ENCODE data around the gene WFIKKN2.

The WFIKKN2 gene

GRCh38 chr17:50863221-50863843, 27.9 kb downstream of the WFIKKN2 start:
- Histone ChIP-seq H3K27me3 (ENCODE audit: control insufficient read depth, insufficient read depth, low read length) (no peaks in the 10 kb centered on the region), H3K9me3 (ENCODE audit: control insufficient read depth, insufficient read depth, low read length) (no peaks in the 10 kb centered on the region), H3K4me1 (ENCODE audit: control insufficient read depth, insufficient read depth, low read length) (no peaks in the 10 kb centered on the region), H3K36me3 (ENCODE audit: control insufficient read depth, insufficient read depth, low read length) (peaks cover 2% of the 10 kb centered on the region), H3K9ac (ENCODE audit: low read depth, low read length) (no peak overlapping the region), H3K4me3 (ENCODE audit: low read depth, low read length) (no peak overlapping the region)

DNA sequence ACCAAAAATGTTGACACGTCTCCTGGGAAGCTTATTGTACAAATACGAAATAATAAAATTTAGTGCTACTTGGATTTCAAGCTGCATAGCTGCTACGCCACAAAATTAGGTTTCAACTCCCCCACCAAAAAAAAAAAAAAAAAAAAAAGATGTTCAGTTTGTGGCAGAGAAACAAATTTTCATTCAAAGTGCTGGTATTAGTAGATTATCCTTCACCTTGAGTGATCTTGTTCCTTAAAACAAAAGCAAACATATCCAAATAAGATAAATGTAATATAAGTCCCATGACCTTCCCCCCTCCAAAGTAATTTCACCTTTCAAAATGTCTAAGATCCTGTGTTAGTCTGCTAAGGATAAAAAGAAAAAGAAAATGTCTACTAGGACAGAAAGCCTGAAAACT, 28.5 kb downstream of the WFIKKN2 start:
- Histone ChIP-seq H3K4me3 (ENCODE audit: low read depth, low read length) (peak overlapping the region; percentile 97), H3K4me1 (ENCODE audit: control insufficient read depth, insufficient read depth, low read length) (no peaks in the 10 kb centered on the region), H3K9me3 (ENCODE audit: control insufficient read depth, insufficient read depth, low read length) (no peaks in the 10 kb centered on the region), H3K36me3 (ENCODE audit: control insufficient read depth, insufficient read depth, low read length) (peaks cover 2% of the 10 kb centered on the region), H3K9ac (ENCODE audit: low read depth, low read length) (no peak overlapping the region), H3K27me3 (ENCODE audit: control insufficient read depth, insufficient read depth, low read length) (no peaks in the 10 kb centered on the region)

GRCh38 chr17:50864747-50865059, 29.3 kb downstream of the WFIKKN2 start:
- Histone ChIP-seq H3K9me3 (ENCODE audit: control insufficient read depth, insufficient read depth, low read length) (no peaks in the 10 kb centered on the region), H3K27me3 (ENCODE audit: control insufficient read depth, insufficient read depth, low read length) (no peaks in the 10 kb centered on the region), H3K9ac (ENCODE audit: low read depth, low read length) (peak overlapping the region; percentile 84), H3K4me1 (ENCODE audit: control insufficient read depth, insufficient read depth, low read length) (no peaks in the 10 kb centered on the region), H3K36me3 (ENCODE audit: control insufficient read depth, insufficient read depth, low read length) (peaks cover 2% of the 10 kb centered on the region), H3K4me3 (ENCODE audit: low read depth, low read length) (peak overlapping the region; percentile 97)

DNA sequence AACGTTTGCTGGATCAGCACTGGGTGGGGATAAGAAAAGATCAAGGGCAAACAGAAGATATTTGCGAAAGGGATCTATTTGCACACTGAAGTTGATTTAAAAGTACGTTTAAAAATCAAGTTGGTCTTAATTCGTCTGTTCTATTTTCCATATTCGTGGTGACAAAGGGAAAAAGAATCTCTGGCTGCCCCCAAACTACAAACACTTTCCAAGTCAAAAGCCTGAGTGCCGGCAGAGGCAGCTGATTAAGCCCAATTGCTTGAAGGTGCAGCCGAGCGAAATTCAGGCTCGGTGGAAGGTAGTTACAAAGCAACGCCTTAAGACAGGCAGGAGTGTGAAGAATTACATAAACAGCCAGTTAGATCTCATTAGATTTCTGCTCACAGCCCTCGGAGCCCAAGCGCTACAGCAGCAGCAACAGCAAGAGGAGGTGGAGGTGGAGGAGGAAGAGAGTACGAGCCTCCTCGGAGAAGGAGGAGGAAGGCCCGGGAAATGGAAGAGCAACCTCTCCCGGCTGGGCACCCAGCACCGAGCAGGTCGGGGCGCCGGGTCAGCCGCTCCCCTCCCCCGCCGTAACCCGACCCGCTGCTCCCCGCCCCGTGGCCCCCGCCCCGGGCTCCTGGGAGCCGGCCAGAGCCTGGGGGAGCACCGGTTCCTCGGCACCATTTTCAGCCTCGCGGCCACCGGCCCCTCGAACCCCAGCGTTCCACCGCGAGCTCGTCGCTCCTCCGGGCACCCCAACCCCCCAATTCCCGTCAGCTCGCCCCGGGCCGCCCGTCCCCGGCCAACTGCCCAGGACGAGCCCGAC, 29.9 kb downstream of the WFIKKN2 start:
- Histone ChIP-seq H3K4me1 (ENCODE audit: control insufficient read depth, insufficient read depth, low read length) (no peaks in the 10 kb centered on the region), H3K36me3 (ENCODE audit: control insufficient read depth, insufficient read depth, low read length) (peaks cover 2% of the 10 kb centered on the region), H3K4me3 (ENCODE audit: low read depth, low read length) (peak overlapping the region; percentile 97), H3K9me3 (ENCODE audit: control insufficient read depth, insufficient read depth, low read length) (no peaks in the 10 kb centered on the region), H3K9ac (ENCODE audit: low read depth, low read length) (peak overlapping the region; percentile 84), H3K27me3 (ENCODE audit: control insufficient read depth, insufficient read depth, low read length) (no peaks in the 10 kb centered on the region)

DNA sequence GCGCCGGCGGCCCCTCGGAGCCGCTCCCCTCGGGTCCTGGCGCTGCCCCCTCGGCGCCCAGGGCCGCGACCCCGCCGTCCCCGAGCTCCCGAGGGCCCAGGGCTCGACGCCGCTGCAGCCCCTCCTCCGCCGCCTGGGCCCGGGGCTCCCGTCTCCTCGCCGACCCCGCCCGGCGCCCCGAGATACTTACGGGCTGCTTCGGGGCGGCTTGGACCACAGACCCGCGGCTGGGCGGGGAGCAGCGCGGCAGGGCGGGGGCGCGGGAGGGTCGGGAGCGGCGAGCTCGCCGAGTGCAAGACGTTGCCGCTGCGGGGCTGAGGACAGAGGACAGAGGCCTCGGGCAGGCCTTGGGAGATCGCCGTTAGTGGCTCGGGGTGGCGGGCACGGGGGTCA, 30.5 kb downstream of the WFIKKN2 start:
- Histone ChIP-seq H3K36me3 (ENCODE audit: control insufficient read depth, insufficient read depth, low read length) (peaks cover 2% of the 10 kb centered on the region), H3K9ac (ENCODE audit: low read depth, low read length) (peak overlapping the region; percentile 84), H3K9me3 (ENCODE audit: control insufficient read depth, insufficient read depth, low read length) (no peaks in the 10 kb centered on the region), H3K4me3 (ENCODE audit: low read depth, low read length) (peak overlapping the region; percentile 97), H3K4me1 (ENCODE audit: control insufficient read depth, insufficient read depth, low read length) (no peaks in the 10 kb centered on the region), H3K27me3 (ENCODE audit: control insufficient read depth, insufficient read depth, low read length) (no peaks in the 10 kb centered on the region)

GRCh38 chr17:50866261-50866949, 31.0 kb downstream of the WFIKKN2 start, which contains the start of gene TOB1:
TSS of gene TOB1 (minus strand) at chr17:50866354. CDS start at chr17:50864017, 2,337 bp downstream.
- H3K27me3 ChIP-seq (ENCODE audit: control insufficient read depth, insufficient read depth, low read length), result no peaks in the 10 kb centered on the region
- no peaks in the 10 kb centered on the region for H3K9me3 ChIP-seq (ENCODE audit: control insufficient read depth, insufficient read depth, low read length)
- no peaks in the 10 kb centered on the region for H3K4me1 ChIP-seq (ENCODE audit: control insufficient read depth, insufficient read depth, low read length)

GRCh38 chr17:50866950-50867362, 31.6 kb downstream of the WFIKKN2 start:
- Histone ChIP-seq H3K36me3 (ENCODE audit: control insufficient read depth, insufficient read depth, low read length) (peaks cover 2% of the 10 kb centered on the region), H3K9ac (ENCODE audit: low read depth, low read length) (peak overlapping the region; percentile 87), H3K4me3 (ENCODE audit: low read depth, low read length) (peak overlapping the region; percentile 87), H3K27me3 (ENCODE audit: control insufficient read depth, insufficient read depth, low read length) (no peaks in the 10 kb centered on the region), H3K4me1 (ENCODE audit: control insufficient read depth, insufficient read depth, low read length) (no peaks in the 10 kb centered on the region), H3K9me3 (ENCODE audit: control insufficient read depth, insufficient read depth, low read length) (no peaks in the 10 kb centered on the region)

More at GRCh38 chr17:50866261-50866949, 31.0 kb downstream of the WFIKKN2 start, which contains the start of gene TOB1:
- H3K36me3 ChIP-seq (ENCODE audit: control insufficient read depth, insufficient read depth, low read length), result peaks cover 2% of the 10 kb centered on the region
- H3K4me3 ChIP-seq (ENCODE audit: low read depth, low read length), result peak within 1 kb of the TSS; percentile 97
- H3K9ac ChIP-seq (ENCODE audit: low read depth, low read length), result peak within 1 kb of the TSS; percentile 87

GRCh38 chr17:50867363-50868139, 32.2 kb downstream of the WFIKKN2 start:
- Histone ChIP-seq H3K4me3 (ENCODE audit: low read depth, low read length) (peak overlapping the region; percentile 87), H3K4me1 (ENCODE audit: control insufficient read depth, insufficient read depth, low read length) (no peaks in the 10 kb centered on the region), H3K36me3 (ENCODE audit: control insufficient read depth, insufficient read depth, low read length) (peaks cover 2% of the 10 kb centered on the region), H3K9me3 (ENCODE audit: control insufficient read depth, insufficient read depth, low read length) (no peaks in the 10 kb centered on the region), H3K9ac (ENCODE audit: low read depth, low read length) (peak overlapping the region; percentile 87), H3K27me3 (ENCODE audit: control insufficient read depth, insufficient read depth, low read length) (no peaks in the 10 kb centered on the region)

GRCh38 chr17:50868140-50868438, 32.7 kb downstream of the WFIKKN2 start:
- Histone ChIP-seq H3K36me3 (ENCODE audit: control insufficient read depth, insufficient read depth, low read length) (peaks cover under 1% of the 10 kb centered on the region), H3K27me3 (ENCODE audit: control insufficient read depth, insufficient read depth, low read length) (no peaks in the 10 kb centered on the region), H3K9me3 (ENCODE audit: control insufficient read depth, insufficient read depth, low read length) (no peaks in the 10 kb centered on the region), H3K9ac (ENCODE audit: low read depth, low read length) (peak overlapping the region; percentile 74), H3K4me3 (ENCODE audit: low read depth, low read length) (peak overlapping the region; percentile 87), H3K4me1 (ENCODE audit: control insufficient read depth, insufficient read depth, low read length) (no peaks in the 10 kb centered on the region)

- Histone ChIP-seq H3K4me3 (ENCODE audit: low read depth, low read length) (peak overlapping the region; percentile 87), H3K9me3 (ENCODE audit: control insufficient read depth, insufficient read depth, low read length) (no peaks in the 10 kb centered on the region), H3K9ac (ENCODE audit: low read depth, low read length) (no peak overlapping the region), H3K27me3 (ENCODE audit: control insufficient read depth, insufficient read depth, low read length) (no peaks in the 10 kb centered on the region), H3K4me1 (ENCODE audit: control insufficient read depth, insufficient read depth, low read length) (no peaks in the 10 kb centered on the region), H3K36me3 (ENCODE audit: control insufficient read depth, insufficient read depth, low read length) (no peaks in the 10 kb centered on the region)
Observed at GRCh38 chr17:50868602-50869001, 33.2 kb downstream of the WFIKKN2 start.

GRCh38 chr17:50871364-50871763, 36.0 kb downstream of the WFIKKN2 start:
- Histone ChIP-seq H3K36me3 (ENCODE audit: control insufficient read depth, insufficient read depth, low read length) (no peaks in the 10 kb centered on the region), H3K9me3 (ENCODE audit: control insufficient read depth, insufficient read depth, low read length) (no peaks in the 10 kb centered on the region), H3K9ac (ENCODE audit: low read depth, low read length) (no peak overlapping the region), H3K27me3 (ENCODE audit: control insufficient read depth, insufficient read depth, low read length) (no peaks in the 10 kb centered on the region), H3K4me3 (ENCODE audit: low read depth, low read length) (no peak overlapping the region), H3K4me1 (ENCODE audit: control insufficient read depth, insufficient read depth, low read length) (no peaks in the 10 kb centered on the region)

Data from iPS-15b (cell line).